ENCODE data around the gene CADM2. TPM values are rescaled to one million over a fixed set of nuclear protein-coding genes. Genes with fewer than 3 reads are reported as not detected.
A peak's percentile ranks its signal among the peaks of the same experiment; 100 is the strongest.
"Not testable (repeated sequence)": the region's sequence is repeated elsewhere in the genome, so short reads cannot be mapped to it uniquely, and the experiment has no call there.

CADM2 gene
- total RNA-seq: under 0.01 TPM in 1 of 2 replicates, not detected in the other

DNA sequence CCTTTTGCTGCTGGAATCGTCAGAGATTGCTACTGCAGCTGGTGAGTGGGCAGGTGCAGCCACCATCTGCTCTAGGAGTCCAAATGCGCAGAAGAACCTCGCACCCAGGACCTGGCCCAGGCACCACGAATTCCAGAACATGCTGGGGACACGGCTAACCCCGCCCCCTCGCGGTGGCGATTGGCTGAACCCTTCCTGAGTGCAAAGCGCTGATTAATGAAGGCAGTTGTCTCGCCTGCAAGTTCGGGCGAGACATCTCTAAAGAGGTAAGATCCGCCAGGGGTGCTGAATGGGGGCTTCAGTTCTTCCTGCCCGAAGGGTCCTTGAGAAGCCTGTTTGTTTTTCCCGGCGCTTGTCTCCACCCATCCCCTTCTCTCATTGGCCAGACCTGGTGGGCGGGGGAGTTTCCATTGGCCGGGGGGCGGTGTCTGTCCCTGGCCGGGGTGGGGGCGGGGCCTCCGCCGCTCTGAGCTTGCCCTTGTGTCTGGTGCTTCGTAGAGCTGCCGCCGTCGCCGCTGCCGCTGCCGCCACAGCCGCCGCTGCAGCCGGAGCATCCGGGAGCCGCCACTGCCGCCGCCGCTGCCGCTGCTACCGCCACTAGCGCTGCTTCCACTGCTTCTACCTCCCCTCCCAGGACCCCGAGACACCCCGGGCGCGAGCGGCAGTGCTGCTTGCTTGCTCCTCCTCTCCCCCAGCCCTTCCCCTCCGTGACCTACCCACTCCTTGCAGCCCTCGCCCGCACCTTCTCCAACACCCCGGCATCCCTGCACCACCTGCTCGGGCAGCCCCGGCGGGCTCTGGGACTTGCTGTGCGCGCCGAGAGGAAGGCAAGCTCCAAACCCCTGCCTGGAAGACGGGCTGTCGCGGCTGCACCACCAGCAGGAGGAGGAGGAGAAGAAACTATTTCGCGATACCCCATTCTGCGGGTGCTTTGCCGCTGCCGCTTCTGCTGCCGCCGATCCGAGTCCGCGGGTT is at the start of gene CADM2:
Gene CADM2, plus strand, starts transcription at position 495 of the 975 bp plus-strand sequence.
- DNase-seq (ENCODE audit: low read depth): peak; percentile 44

DNA sequence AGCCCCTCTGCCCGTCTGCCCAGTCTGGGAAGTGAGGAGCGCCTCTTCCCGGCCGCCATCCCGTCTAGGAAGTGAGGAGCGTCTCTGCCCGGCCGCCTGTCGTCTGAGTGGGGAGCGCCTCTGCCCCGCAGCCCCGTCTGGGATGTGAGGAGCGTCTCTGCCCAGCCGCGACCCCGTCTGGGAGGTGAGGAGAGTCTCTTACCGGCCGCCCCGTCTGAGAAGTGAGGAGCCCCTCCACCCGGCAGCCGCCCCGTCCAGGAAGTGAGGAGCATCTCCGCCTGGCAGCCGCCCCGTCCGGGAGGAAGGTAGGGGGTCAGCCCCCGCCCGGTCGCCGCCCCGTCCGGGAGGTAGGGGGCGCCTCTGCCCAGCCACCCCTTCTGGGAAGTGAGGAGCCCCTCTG is 40.2 kb upstream of the CADM2 start:
- DNase-seq (ENCODE audit: low read depth): not testable (repeated sequence)

GRCh38 chr3:84922682-84923081 is 36.1 kb upstream of the CADM2 start:
- DNase-seq (ENCODE audit: low read depth): no peak

DNA sequence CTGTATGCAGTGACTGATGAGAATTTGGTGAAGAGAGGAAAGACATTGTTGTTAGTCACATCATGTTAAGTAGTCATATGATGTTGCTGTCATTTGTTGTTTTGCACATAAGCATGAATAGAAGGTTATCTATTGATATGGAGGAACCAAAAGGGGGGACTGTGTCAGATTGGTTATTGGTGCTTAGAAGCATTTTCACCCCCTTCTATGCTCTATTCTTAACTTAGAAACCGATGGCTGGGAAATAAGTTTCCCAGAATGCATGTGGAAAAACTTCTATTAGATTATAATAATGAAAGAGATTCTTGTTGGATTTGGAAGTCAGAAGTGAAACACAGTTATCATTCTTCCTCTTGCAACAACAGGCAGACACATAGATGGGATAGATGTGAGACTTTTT is 33.2 kb upstream of the CADM2 start:
- no peak for DNase-seq (ENCODE audit: low read depth)

GRCh38 chr3:84943379-84943778 is 15.4 kb upstream of the CADM2 start:
- no peak for DNase-seq (ENCODE audit: low read depth)

- DNase-seq (ENCODE audit: low read depth): no peak
Observed at GRCh38 chr3:84946240-84946639, 12.5 kb upstream of the CADM2 start.

DNA sequence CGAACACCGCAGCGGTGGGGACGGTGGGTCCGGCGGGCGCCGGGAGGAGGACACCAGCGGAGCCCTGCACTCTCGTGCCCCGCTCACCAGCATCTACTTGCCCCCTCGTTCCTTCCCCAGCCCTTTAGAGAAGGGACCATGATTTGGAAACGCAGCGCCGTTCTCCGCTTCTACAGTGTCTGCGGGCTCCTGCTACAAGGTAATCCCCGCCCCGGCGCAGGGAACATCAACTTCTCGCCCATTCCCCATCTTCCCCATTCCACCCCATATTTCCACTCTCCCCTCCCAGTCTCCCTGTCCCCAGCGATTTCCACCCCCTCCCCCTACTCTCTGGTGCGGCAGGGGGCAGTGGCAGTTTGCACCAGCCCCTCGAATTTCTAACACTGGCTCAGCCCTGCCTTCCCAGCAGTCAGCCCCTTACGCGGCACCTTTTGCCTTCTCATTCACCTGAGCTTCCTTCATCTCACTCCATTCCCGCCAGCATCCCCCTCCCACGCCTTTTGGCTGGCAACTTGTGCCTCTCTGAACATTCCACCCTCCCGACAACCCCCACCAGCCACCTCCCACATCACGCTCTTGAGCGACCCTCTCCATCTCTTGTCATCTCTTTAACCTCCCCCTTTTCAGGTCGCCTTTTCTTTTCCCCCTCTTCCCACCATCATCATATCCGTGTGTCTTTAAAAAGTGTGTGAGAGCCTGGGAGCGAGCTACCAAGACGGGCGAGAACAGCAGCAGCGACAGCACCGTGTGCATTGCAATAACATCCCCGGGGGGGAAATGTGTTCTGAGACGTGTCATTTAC is 882 bp downstream of the CADM2 start:
- DNase-seq (ENCODE audit: low read depth): no peak

GRCh38 chr3:84960581-84960980 is 1.8 kb downstream of the CADM2 start:
- no peak for DNase-seq (ENCODE audit: low read depth)

DNA sequence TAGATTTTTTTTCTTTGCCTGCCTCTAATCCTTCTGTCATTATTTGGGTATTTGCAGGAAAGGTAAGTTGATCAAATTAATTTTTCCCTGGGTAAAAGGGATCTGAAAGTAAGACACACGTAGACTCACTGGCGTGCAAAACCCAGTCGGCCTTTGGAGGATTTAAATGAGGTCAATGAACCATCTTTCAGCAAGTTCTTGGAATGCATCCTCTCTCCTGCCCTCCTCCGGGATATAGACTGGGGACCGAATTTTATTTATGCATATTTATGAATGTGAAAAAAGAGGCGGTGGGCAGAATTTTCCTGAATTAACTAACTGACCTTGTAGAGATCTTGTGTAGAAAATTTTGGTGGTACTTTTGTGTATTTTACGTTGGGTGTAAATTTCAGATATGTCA is 2.2 kb downstream of the CADM2 start:
- no peak for DNase-seq (ENCODE audit: low read depth)

DNA sequence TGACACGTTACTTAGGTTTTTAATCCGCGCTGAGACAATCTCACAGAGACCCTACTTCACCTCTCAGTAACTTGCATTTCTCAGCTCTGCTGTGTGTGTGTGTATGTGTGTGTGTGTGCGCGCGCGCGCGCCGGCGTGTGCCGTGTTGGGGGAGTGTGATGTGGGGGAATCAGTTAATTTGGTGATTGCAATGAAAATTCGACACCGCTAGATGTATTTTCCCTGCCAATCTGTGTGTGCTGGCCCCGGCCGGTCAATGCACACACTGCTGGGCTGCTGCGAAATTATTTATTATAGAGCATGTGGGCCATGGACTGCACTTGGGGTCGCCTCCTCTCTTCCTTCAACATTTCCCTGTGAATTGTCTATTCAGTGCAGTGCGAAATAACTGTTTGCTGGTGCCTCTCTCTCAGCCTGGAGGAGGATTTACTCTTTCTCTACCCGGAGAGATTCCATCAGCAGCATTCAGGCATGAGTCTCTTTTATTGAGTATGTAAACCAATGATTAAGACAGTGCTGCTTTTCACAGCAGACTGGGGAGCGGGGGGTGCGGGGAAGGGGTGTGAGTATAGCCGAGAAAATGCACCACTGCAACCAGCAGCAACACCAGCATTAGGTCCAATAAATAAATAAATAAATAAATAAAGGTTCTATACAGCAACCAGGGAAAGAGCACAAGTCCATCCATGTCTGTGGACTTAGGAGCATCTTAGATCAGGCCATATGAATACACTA is 2.9 kb downstream of the CADM2 start:
- no peak for DNase-seq (ENCODE audit: low read depth)

GRCh38 chr3:84962415-84962814 is 3.6 kb downstream of the CADM2 start:
- DNase-seq (ENCODE audit: low read depth): no peak

GRCh38 chr3:84963137-84963536 is 4.3 kb downstream of the CADM2 start:
- no peak for DNase-seq (ENCODE audit: low read depth)

GRCh38 chr3:84965141-84965540 is 6.4 kb downstream of the CADM2 start:
- no peak for DNase-seq (ENCODE audit: low read depth)

DNA sequence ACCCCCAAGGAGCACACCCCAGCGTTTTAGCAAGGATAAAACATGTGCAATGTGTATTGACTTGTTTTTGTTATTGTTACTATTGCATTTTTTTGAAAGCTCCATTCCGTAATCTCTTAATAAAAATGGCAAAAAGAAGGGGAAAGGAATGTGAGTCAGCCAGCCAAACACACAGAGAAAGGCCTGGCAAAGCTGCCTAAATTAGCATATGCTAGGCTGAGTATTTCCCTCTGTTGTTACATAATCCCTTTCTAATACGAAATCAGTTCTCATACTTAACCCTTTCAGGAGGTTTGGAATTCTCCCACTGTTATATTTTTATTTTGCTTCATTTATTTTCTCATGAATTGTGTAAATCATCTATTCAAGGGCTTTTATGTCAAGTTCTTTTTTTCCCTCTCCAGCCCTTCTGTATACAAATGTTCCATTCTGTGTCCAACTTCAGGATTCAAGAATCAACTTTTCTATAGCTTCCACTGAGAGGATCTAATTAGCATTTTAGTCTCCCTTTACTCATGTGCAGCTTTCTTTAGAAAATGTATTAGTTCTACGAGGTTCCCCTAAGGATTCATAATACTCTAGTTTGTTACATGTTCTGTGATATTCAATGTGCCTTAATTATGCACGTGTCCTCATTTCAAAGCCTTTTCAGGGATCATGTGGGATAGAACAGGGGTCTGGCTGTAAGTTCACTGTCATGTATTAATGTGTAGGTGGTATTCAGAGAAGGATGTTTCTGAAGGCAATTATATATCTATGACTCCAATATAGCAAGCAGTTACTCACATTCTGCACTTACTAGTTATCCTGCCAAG is 9.2 kb downstream of the CADM2 start:
- no peak for DNase-seq (ENCODE audit: low read depth)

DNA sequence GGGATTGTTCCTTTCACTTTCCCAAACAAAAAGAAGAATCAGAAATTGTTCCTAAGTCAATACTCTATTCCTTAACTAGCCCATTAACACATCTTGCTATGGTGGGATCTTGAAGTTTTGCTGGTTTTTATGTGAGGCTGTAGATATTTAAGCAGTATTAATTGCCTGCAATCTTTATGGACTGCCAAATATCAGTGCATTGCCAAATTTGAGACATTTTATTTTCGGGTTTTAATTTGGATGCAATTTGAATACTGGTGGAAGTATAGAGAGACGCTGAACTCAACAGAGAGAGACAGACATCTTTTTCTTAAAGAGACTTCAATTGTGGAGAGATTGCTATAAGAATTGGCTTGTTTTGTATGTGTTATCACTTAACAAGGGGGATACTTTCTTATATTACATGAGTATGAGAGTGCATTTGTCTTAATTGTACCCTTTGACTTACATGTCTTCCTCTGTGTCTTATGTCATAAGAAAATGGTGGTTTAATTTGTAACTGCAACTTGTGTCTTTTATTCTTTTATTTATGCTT is 10.0 kb downstream of the CADM2 start:
- DNase-seq (ENCODE audit: low read depth): no peak

DNA sequence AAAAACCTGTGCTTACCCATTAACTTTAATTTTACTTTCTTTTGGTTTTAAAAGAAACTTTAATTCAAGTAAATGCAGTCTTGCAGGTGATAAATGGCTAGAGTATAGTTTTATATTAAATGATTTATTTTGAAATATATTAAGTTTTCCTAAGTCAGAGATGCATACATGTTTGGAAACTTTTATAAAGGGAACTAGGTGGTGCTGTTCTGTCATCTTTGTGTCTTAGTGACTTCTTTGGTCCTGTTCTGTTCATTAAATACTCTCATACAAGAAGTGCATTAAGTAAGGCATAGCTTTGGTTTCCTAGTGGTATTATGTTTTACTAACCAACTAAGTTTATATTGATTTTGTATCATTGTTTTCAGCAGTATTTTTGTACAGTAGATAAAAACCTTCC is 15.6 kb downstream of the CADM2 start:
- DNase-seq (ENCODE audit: low read depth): no peak

DNA sequence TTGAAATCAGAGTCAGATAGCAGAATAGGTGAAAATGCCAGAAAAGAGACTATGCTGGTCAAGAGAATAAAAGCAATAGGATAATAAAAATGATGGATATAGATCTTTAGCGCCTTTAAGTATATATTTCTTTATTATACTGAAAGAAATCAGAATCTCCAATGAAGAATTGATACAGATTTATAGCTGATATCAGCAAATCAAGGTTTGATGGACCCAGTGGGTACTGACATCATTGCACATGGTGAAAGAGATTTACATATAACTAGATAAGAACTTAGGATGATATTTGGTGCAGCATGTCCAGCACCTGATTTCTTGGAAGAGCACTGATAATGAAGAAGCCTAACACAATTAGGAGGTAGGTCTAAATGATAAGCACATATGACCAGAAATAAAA is 18.2 kb downstream of the CADM2 start:
- DNase-seq (ENCODE audit: low read depth): no peak

DNA sequence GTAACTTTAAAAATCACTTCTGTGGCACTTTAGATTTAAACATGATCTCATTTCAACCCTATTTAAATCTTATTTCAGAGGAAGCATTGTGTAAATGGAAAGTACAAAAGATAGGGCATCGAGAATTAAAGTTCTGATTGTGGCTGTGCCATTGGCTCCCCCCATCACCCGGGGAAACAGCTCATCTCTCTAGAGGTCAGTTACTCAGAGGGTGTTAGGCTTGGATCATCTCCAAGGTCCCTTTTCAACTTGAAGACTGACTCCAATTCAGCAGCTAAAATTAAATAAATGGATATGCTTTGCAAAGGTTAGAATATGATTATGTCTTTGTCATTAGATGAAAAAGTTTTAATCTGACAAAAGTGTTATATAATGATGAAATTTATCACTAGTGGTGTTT is 20.1 kb downstream of the CADM2 start:
- DNase-seq (ENCODE audit: low read depth): no peak

- DNase-seq (ENCODE audit: low read depth): no peak
Observed at GRCh38 chr3:84980011-84980410, 21.2 kb downstream of the CADM2 start.

DNA sequence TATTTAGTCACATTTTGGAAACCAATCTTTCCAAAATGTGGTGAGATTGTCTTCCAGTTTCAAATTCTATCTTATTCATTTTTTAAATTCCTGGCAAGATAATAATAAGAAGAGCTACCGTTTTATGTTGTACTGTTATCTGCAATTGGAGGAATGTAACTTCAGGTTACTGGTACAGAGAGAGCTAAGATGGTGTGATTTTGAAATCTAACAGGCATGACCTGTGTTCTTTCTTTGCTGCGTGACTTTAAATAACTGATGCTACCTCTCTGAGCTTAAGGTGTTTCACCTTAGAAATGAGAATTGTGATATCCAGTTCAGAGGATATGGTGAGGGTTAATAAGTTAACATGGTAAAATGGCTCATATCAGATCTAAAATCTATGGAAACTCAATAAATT is 21.7 kb downstream of the CADM2 start:
- no peak for DNase-seq (ENCODE audit: low read depth)

DNA sequence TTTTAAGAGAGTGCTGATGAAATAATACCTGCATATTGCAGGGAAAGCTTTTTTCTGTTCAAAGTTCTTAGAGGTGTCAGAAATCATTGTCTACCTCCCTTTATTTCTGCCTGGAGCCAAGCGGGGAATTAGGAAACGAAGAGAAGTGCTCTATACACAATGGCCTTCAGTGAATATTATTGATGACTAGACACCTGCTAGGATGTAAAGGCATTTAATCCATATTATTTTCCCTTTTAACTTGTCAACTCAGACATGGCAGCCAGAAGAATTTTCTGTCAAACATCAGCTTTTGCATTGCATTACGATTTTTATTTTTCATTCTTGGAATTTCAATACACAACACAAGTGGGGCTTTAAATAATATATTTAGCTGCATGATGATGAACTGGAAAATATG is 24.7 kb downstream of the CADM2 start:
- DNase-seq (ENCODE audit: low read depth): no peak

All from renal cortical epithelial cell (primary cell).